ENCODE data around the gene POLH.

DNA sequence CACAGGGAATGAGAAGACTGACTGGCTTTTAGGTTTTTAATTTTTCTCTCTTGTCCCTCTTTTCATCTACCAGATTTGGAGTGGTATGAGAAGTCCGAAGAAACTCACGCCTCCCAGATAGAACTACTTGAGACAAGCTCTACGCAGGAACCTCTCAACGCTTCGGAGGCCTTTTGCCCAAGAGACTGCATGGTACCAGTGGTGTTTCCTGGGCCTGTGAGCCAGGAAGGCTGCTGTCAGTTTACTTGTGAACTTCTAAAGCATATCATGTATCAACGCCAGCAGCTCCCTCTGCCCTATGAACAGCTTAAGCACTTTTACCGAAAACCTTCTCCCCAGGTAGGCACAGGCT lies 60.3 kb downstream of the POLH start:
- TF ChIP-seq, protein P1, sequence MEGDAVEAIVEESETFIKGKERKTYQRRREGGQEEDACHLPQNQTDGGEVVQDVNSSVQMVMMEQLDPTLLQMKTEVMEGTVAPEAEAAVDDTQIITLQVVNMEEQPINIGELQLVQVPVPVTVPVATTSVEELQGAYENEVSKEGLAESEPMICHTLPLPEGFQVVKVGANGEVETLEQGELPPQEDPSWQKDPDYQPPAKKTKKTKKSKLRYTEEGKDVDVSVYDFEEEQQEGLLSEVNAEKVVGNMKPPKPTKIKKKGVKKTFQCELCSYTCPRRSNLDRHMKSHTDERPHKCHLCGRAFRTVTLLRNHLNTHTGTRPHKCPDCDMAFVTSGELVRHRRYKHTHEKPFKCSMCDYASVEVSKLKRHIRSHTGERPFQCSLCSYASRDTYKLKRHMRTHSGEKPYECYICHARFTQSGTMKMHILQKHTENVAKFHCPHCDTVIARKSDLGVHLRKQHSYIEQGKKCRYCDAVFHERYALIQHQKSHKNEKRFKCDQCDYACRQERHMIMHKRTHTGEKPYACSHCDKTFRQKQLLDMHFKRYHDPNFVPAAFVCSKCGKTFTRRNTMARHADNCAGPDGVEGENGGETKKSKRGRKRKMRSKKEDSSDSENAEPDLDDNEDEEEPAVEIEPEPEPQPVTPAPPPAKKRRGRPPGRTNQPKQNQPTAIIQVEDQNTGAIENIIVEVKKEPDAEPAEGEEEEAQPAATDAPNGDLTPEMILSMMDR (IDR thresholded peaks at IDR 0.05) = no peak
- no peak for TF ChIP-seq POLR2A (IDR thresholded peaks at IDR 0.05)
